Breast epithelium (tissue), 3 donors: Measurements from ENCODE around the gene RTN4RL1.

Source experiments
- POLR2A ChIP-seq: fragments of 450-650 bp; IDR thresholded peaks from one replicate; pipeline ENCODE4 v1.6.1; 2016; ENCODE audit warnings: antibody characterized with exemption, mild to moderate bottlenecking, moderate library complexity
- POLR2AphosphoS5 ChIP-seq, 3 donors: sonication (generic); formaldehyde crosslinking; IDR thresholded peaks; one replicate each; pipeline ENCODE4 v1.6.1; 2017; ENCODE audit warnings: antibody characterized with exemption in 3 of 3
- TF ChIP-seq, protein P1 (sequence below), 3 donors: fragments of 450-650 bp; IDR thresholded peaks; one replicate each; pipeline ENCODE4 v1.5.1; 2016 to 2017; ENCODE audit warnings: antibody characterized with exemption in 3 of 3, mild to moderate bottlenecking in 3 of 3, moderate library complexity in 3 of 3

DNA sequence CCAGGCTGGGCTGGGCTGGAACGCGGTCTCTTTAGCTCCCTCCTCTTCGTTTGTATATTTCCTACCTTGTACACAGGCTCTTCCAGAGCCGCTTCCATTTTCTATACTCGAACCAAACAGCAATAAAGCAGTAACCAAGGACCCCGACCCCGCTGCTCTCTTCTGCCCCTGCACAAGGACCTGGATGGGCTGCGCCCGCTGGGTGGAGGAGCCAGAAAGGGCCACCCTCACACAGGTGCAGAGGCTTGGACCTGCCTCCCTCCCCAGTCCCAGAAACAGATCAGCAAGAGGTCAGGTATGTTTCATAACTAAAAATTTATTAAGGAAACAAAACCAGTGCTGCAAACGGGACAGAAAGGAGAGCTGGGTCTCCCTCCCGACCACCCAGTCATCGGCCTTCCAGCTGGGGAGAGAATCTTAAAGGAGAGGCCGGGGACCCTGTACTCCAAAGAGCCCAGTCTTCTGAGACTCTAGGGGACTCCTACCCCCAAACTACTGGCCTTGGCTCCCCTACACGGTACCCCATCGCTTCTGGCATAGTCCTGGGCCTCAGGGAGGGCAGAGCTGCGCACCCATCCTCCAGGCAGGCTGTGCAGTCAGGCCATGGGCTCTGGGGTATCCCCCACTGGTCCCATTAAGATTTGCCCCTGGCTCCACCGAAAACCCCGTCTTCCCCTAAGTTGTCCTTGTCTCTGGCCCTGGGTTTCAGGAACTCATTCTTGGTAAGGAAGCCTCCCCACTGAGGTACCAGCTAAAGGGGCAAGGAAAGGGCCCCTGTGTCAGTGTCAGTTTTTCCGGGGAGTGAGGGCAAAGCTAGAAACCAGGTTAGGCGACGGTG, 34.6 kb upstream of the RTN4RL1 start:
- TF ChIP-seq POLR2AphosphoS5 (IDR thresholded peaks at IDR 0.05) (no peak), POLR2A (no peak)
- TF ChIP-seq, protein P1, sequence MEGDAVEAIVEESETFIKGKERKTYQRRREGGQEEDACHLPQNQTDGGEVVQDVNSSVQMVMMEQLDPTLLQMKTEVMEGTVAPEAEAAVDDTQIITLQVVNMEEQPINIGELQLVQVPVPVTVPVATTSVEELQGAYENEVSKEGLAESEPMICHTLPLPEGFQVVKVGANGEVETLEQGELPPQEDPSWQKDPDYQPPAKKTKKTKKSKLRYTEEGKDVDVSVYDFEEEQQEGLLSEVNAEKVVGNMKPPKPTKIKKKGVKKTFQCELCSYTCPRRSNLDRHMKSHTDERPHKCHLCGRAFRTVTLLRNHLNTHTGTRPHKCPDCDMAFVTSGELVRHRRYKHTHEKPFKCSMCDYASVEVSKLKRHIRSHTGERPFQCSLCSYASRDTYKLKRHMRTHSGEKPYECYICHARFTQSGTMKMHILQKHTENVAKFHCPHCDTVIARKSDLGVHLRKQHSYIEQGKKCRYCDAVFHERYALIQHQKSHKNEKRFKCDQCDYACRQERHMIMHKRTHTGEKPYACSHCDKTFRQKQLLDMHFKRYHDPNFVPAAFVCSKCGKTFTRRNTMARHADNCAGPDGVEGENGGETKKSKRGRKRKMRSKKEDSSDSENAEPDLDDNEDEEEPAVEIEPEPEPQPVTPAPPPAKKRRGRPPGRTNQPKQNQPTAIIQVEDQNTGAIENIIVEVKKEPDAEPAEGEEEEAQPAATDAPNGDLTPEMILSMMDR (IDR thresholded peaks at IDR 0.05): no peak
